Type B pancreatic cell (in vitro differentiated cells): ENCODE results near the gene MGAT4B. TPM values are rescaled to one million over a fixed set of nuclear protein-coding genes. Genes with fewer than 3 reads are reported as not detected.

Source experiments
- DNase-seq: peaks from one replicate; pipeline ENCODE4 v3.0.0; 2021; ENCODE audit warnings: mixed read lengths; ENCODE audit not compliant: unreplicated experiment; ENCODE audit errors: extremely low spot score
- H3K27ac Mint-ChIP-seq: 2 replicates; pipeline ENCODE4 v1.8.0; 2021; ENCODE audit warnings: mild to moderate bottlenecking, mixed read lengths
- H3K27me3 Mint-ChIP-seq: 2 replicates; pipeline ENCODE4 v1.8.0; 2021; ENCODE audit warnings: mixed read lengths
- H3K36me3 Mint-ChIP-seq: 2 replicates; pipeline ENCODE4 v1.8.0; 2021; ENCODE audit warnings: mixed read lengths
- H3K4me1 Mint-ChIP-seq: one replicate; pipeline ENCODE4 v1.8.0; 2021; ENCODE audit warnings: mixed read lengths; ENCODE audit not compliant: unreplicated experiment
- H3K4me3 Mint-ChIP-seq: 2 replicates; pipeline ENCODE4 v1.8.0; 2021; ENCODE audit warnings: mild to moderate bottlenecking, mixed read lengths
- H3K9me3 Mint-ChIP-seq: 2 replicates; pipeline ENCODE4 v1.8.0; 2021; ENCODE audit warnings: mixed read lengths
- total RNA-seq: library from RNA; stranded (reverse); gene quantifications from 2 replicates; pipeline ENCODE4 v1.2.1, GENCODE V29; 2021; ENCODE audit warnings: low replicate concordance
- TF ChIP-seq, protein P1 (sequence below): fragments of 200-600 bp; sonication (generic); conservative IDR thresholded peaks from 2 replicates; pipeline ENCODE4 v1.5.0; 2021; ENCODE audit warnings: antibody characterized with exemption, mild to moderate bottlenecking

MGAT4B gene
- total RNA-seq, 1 donor from 2014 or later: 169 TPM

- peak overlapping the region; percentile 58 for H3K4me3 Mint-ChIP-seq
- H3K4me1 Mint-ChIP-seq: peaks cover 22% of the 10 kb centered on the region
- no peaks in the 10 kb centered on the region for H3K9me3 Mint-ChIP-seq
- DNase-seq: no peak
- no peaks in the 10 kb centered on the region for H3K27me3 Mint-ChIP-seq
- H3K36me3 Mint-ChIP-seq: peaks cover 9% of the 10 kb centered on the region
- H3K27ac Mint-ChIP-seq: no peak overlapping the region
- TF ChIP-seq, protein P1, sequence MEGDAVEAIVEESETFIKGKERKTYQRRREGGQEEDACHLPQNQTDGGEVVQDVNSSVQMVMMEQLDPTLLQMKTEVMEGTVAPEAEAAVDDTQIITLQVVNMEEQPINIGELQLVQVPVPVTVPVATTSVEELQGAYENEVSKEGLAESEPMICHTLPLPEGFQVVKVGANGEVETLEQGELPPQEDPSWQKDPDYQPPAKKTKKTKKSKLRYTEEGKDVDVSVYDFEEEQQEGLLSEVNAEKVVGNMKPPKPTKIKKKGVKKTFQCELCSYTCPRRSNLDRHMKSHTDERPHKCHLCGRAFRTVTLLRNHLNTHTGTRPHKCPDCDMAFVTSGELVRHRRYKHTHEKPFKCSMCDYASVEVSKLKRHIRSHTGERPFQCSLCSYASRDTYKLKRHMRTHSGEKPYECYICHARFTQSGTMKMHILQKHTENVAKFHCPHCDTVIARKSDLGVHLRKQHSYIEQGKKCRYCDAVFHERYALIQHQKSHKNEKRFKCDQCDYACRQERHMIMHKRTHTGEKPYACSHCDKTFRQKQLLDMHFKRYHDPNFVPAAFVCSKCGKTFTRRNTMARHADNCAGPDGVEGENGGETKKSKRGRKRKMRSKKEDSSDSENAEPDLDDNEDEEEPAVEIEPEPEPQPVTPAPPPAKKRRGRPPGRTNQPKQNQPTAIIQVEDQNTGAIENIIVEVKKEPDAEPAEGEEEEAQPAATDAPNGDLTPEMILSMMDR: no peak
Observed at GRCh38 chr5:179802950-179803562, 3.6 kb downstream of the MGAT4B start.

- H3K27me3 Mint-ChIP-seq: no peaks in the 10 kb centered on the region
- H3K9me3 Mint-ChIP-seq: no peaks in the 10 kb centered on the region
- DNase-seq: no peak
- peak overlapping the region; percentile 58 for H3K4me3 Mint-ChIP-seq
- TF ChIP-seq, protein P1: no peak
- H3K4me1 Mint-ChIP-seq: peaks cover 22% of the 10 kb centered on the region
- H3K27ac Mint-ChIP-seq: peak overlapping the region; percentile 79
- H3K36me3 Mint-ChIP-seq: peaks cover 9% of the 10 kb centered on the region
Observed at GRCh38 chr5:179802207-179802883, 4.3 kb downstream of the MGAT4B start.

DNA sequence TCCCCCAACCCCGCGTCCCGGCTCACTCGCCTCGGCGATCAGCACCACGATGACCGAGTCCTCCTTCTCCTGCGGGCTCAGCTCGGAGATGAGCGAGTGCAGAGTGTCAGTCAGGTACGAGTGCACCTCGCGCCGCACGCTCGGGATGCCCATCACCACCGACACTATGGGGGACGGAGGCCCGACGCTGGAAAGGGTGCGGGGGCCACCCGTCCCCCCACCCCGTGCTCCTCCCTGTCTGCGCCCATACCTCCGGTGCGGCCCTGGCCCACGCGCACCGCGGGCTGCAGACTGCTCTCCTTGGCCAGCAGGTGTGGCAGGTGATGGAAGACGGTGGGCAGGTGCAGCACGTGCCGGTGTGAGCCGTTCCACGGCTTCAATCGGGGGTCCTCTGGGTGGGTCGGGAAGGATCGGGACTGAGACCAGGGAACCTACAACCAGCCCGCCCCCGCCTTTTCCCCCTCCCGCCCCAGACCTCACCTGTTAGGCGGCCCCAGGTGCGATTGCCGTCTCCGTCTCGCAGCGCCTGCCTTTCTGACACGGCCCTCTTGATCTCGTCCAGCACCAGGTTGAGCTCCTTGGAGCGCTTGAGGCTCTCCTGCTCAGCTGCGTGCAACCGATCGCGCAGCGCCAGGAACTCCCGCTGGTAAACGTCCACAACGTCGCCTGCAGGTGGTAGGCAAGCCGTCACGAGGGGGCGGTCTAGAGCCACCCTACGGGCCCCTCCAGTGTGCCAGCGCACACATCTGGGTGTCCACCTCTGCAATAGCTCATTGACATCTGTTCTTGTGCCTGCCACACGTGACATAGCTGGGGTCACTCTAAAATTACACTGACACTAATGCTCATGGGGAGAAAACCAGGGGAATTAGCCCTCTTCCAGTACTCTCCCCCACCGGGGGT, 5.1 kb downstream of the MGAT4B start:
- DNase-seq: no peak
- Mint-ChIP-seq H3K4me1 (peaks cover 22% of the 10 kb centered on the region), H3K27ac (peak overlapping the region; percentile 79), H3K27me3 (no peaks in the 10 kb centered on the region), H3K36me3 (peaks cover 9% of the 10 kb centered on the region), H3K4me3 (peak overlapping the region; percentile 63), H3K9me3 (no peaks in the 10 kb centered on the region)
- TF ChIP-seq, protein P1: peak; percentile 70

DNA sequence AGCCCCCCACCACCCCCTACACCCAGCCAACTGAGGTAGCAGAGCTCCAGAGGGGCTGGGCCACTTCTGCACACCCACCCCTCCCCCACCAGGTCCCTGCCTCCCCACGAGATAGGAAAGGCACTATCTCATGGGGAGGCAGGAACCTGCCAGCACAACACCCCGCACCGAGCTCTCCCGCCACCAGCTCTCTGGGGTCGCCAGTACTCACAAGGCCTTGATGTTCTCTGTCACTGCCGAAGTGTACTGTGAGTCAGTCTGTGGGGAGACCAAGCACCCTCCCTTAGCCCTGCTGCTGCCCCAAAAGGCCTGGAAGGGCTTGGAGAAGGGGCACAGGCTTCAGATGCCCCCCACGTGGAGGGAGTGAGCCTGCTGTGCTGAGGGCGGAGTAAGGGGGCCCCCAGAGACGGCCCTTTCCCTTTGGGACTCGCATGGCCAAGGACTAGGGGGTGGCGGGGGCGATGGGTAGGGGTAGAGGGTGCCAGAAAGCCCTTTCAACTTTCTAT, 5.9 kb downstream of the MGAT4B start:
- H3K9me3 Mint-ChIP-seq: no peaks in the 10 kb centered on the region
- TF ChIP-seq, protein P1: no peak
- peaks cover 9% of the 10 kb centered on the region for H3K36me3 Mint-ChIP-seq
- H3K4me1 Mint-ChIP-seq: peaks cover 22% of the 10 kb centered on the region
- H3K27me3 Mint-ChIP-seq: no peaks in the 10 kb centered on the region
- H3K27ac Mint-ChIP-seq: no peak overlapping the region
- DNase-seq: no peak
- H3K4me3 Mint-ChIP-seq: no peak overlapping the region

DNA sequence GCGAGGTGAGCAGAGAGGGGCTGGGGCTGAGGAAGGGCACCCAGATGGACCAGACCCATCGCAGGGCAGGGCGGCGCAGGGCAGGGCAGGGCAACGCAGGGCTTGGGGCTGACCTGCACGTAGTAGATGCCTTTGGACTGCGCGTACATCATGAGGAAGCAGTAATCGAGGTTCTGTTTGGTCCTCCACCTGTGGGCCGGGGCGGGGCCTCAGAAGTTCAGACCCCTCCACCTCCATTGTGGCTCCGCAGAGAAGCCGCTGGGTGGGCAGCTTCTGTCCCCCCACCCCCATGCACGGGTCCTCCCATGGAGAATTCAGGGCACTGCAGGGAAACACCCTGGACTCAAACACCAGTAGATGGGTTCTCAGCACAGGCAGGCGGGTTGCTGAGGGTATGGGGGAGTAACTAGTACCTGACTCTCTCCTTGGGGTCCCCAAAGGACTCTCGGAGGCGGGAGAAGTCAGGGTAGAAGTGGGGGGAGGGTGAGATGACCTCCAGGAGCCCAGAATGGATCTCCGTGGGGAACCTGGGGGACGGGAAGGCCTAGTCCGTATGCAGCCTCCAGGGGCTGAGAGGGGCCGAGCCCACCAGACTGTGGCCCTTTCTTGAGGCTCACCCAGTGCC, 6.5 kb downstream of the MGAT4B start:
- H3K4me3 Mint-ChIP-seq: no peak overlapping the region
- peaks cover 22% of the 10 kb centered on the region for H3K4me1 Mint-ChIP-seq
- H3K36me3 Mint-ChIP-seq: peaks cover 9% of the 10 kb centered on the region
- no peak overlapping the region for H3K27ac Mint-ChIP-seq
- DNase-seq: no peak
- no peaks in the 10 kb centered on the region for H3K27me3 Mint-ChIP-seq
- H3K9me3 Mint-ChIP-seq: no peaks in the 10 kb centered on the region
- TF ChIP-seq, protein P1: no peak
